ENCODE data around the gene STAU1. TPM values are rescaled to one million over a fixed set of nuclear protein-coding genes. Genes with fewer than 3 reads are reported as not detected.

The STAU1 gene
- total and polyA plus RNA-seq, 9 donors: 37.2 to 113 (median 70.5) TPM

GRCh38 chr20:49078310-49078709 lies 109.8 kb downstream of the STAU1 start:
- DNase-seq: no peak
- Histone ChIP-seq H3K36me3 (no peaks in the 10 kb centered on the region), H3K4me1 (ENCODE audit: insufficient read depth) (no peaks in the 10 kb centered on the region), H3K9me3 (no peaks in the 10 kb centered on the region), H3K27ac (no peak overlapping the region), H3K4me3 (no peak overlapping the region), H3K27me3 (no peaks in the 10 kb centered on the region)
- intact Hi-C loops (cut with DNase I): no loop called here
- 89 to 93% (median 89%) methylated on average over 3 of the region's 3 CpGs for WGBS, 3 donors
- TF ChIP-seq POLR2A (IDR thresholded peaks at IDR 0.05) (no peak), CTCF (IDR thresholded peaks at IDR 0.05) (no peak), EP300 (IDR thresholded peaks at IDR 0.05) (no peak)

- 76 to 89% (median 84%) methylated on average over 2 of the region's 2 CpGs for WGBS, 3 donors
- Histone ChIP-seq H3K4me3 (no peak overlapping the region), H3K9me3 (no peaks in the 10 kb centered on the region), H3K27me3 (no peaks in the 10 kb centered on the region), H3K4me1 (ENCODE audit: insufficient read depth) (no peaks in the 10 kb centered on the region), H3K27ac (no peak overlapping the region), H3K36me3 (no peaks in the 10 kb centered on the region)
- intact Hi-C loops (cut with DNase I): no loop called here
- TF ChIP-seq CTCF (IDR thresholded peaks at IDR 0.05) (no peak), POLR2A (IDR thresholded peaks at IDR 0.05) (no peak), EP300 (IDR thresholded peaks at IDR 0.05) (no peak)
- no peak for DNase-seq
Measured at GRCh38 chr20:49074521-49074920, 113.6 kb downstream of the STAU1 start.

Other genes with a start within 250 kb of the STAU1 start
- 10 to 100 TPM; 34.2 to 55.4 (median 44.5) TPM for gene CSE1L, start 142.0 kb downstream of the STAU1 start, total RNA-seq
- gene CSE1L, start 142.0 kb downstream of the STAU1 start, polyA plus RNA-seq: 10 to 100 TPM; 23.3 to 37.8 TPM
- 10 to 100 TPM; 30.4 to 44.9 (median 36.8) TPM for gene DDX27, start 31.1 kb upstream of the STAU1 start, total RNA-seq
- 10 to 100 TPM; 33.7 to 39.5 TPM for gene DDX27, start 31.1 kb upstream of the STAU1 start, polyA plus RNA-seq
- gene ZNFX1, start 89.7 kb upstream of the STAU1 start, total RNA-seq: 10 to 100 TPM; 17.6 to 29.7 (median 23.5) TPM
- gene ZNFX1, start 89.7 kb upstream of the STAU1 start, polyA plus RNA-seq: 10 to 100 TPM in 1 of 2 donors, 1 to 10 TPM in 1; 9.2 to 38.1 TPM

All from ovary (tissue), 9 donors.